ENCODE data around the gene MTMR4.
A peak's percentile ranks its signal among the peaks of the same experiment; 100 is the strongest.

The MTMR4 gene

DNA sequence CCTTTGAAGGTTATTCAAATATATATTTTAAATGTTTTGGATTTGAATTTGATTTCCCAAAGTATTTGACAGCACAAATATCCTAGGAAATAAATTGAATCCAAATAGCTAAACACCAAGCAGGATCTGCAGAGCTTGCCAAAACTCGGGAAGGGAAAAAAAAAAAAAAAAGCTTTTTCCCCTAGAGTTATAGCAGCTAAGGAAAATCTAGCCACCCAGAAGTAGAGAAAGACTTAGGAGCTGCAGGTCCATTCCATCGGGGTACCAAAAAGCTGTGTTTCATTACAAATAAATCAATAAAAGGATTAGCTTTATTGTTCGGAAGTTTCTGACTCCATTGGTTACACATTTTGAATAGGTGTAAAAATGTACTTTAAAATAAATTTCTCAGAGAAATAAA, 45.5 kb downstream of the MTMR4 start:
- no peak for TF ChIP-seq CTCF (conservative IDR thresholded peaks at IDR 0.05; ENCODE audit: low read depth)
- ChIA-PET CTCF (interaction anchor here (0.6 kb wide), 1 partner anchor 347 kb away, joined by 3 read pairs; no protein-coding TSS in a partner anchor), POLR2A (ENCODE audit: low non-redundant PET) (no interaction called here)
- H3K27ac ChIP-seq = no peak overlapping the region
- DNase-seq (ENCODE audit: low spot score) = no peak

DNA sequence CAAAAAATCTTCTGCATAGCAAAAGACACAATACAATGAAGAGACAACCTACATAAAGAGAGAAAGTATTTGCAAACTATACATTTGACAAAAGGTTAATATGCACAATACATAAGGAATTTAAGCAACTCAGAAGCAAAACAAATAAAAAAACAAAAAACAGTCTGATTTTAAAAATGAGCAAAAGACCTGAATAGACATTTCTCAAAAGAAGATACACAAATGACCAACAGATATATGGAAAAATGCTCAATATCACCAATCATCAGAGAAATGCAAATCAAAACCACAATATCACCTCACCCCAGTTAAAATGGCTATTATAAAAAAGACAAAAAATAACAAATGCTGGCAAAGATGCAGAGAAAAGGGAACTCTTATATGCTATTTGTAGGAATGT, 58.9 kb downstream of the MTMR4 start:
- no peak overlapping the region for H3K27ac ChIP-seq
- POLR2A ChIA-PET (ENCODE audit: low non-redundant PET) = no interaction called here
- no peak for DNase-seq (ENCODE audit: low spot score)
- TF ChIP-seq CTCF (conservative IDR thresholded peaks at IDR 0.05; ENCODE audit: low read depth) = no peak
- CTCF ChIA-PET = no interaction called here

GRCh38 chr17:58452738-58453137, 61.7 kb downstream of the MTMR4 start:
- TF ChIP-seq CTCF (conservative IDR thresholded peaks at IDR 0.05; ENCODE audit: low read depth) = no peak
- H3K27ac ChIP-seq = no peak overlapping the region
- ChIA-PET POLR2A (ENCODE audit: low non-redundant PET) (no interaction called here), CTCF (no interaction called here)
- no peak for DNase-seq (ENCODE audit: low spot score)

DNA sequence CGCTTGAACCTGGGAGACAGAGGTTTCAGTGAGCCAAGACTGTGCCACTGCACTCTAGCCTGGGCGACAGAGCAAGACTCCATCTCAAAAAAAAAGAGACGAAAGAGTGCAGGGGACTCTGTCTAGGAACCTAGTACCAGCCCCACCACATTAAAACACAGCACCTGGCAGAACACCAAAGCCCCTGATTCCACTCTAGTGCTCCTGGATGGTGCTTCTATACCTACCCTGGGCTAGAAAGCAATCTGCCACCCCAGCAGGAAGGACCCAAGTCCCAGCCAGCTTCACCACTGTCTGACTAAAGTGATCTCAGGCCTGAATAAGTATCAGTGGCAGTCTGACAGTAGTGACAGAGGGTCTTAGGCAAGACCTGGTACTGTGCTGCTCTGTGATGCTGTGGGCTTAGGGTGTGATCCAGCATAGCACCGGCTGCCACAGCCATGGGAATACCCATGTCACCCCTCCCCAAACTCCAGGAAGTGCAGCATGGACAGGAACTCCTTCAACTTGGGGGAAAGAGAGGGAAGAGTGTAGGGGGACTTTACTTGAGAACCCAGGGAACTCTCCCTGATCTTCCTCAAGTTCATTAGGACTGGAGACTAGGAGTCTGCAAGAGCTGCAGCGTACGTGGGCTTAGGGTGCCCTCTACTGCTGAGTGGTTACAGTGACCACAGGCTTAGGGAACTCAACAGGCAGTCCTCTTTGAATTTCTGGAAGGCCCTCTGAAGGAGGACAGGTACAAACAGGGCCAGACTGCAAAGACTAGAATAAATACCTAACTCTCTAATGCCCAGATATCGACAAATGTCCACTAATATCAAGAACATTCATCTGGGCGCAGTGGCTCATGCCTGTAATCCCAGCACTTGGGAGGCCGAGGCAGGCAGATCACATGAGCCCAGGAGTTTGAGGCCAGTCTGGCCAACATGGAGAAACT, 67.1 kb downstream of the MTMR4 start:
- CTCF ChIA-PET = interaction anchor here (0.6 to 4.8 kb wide), 6 partner anchors 12 to 143 kb away, joined by 3 to 37 read pairs (median 4); no protein-coding TSS in a partner anchor
- TF ChIP-seq CTCF (conservative IDR thresholded peaks at IDR 0.05; ENCODE audit: low read depth) = peak; percentile 76
- H3K27ac ChIP-seq = no peak overlapping the region
- peak; percentile 69 for DNase-seq (ENCODE audit: low spot score)
- POLR2A ChIA-PET (ENCODE audit: low non-redundant PET) = no interaction called here

- TF ChIP-seq CTCF (conservative IDR thresholded peaks at IDR 0.05; ENCODE audit: low read depth) = no peak
- ChIA-PET POLR2A (ENCODE audit: low non-redundant PET) (no interaction called here), CTCF (interaction anchor here (0.6 to 4.8 kb wide), 4 partner anchors 57 to 142 kb away, joined by 3 to 37 read pairs (median 8); no protein-coding TSS in a partner anchor)
- H3K27ac ChIP-seq = no peak overlapping the region
- DNase-seq (ENCODE audit: low spot score) = no peak
Measured at GRCh38 chr17:58446086-58446485, 68.4 kb downstream of the MTMR4 start.
